Ovary (tissue), 9 donors: Measurements from ENCODE around the gene BRD7. TPM values are rescaled to one million over a fixed set of nuclear protein-coding genes. Genes with fewer than 3 reads are reported as not detected.

Experiments used
- DNase-seq, 5 donors: peaks; one replicate each; pipeline ENCODE4 v3.0.0-alpha.2; 2019 to 2020
- H3K27ac ChIP-seq, 2 donors: fragments of 200-600 bp; one replicate each; pipeline versions ENCODE4 v1.5.1 to v1.8.0; 2019 to 2022
- H3K27me3 ChIP-seq: fragments of 200-600 bp; one replicate; pipeline ENCODE4 v1.8.0; 2022
- H3K36me3 ChIP-seq: fragments of 200-600 bp; sonication (generic); one replicate; pipeline ENCODE4 v1.5.1; 2019
- H3K4me1 ChIP-seq: one replicate; pipeline ENCODE4 v1.8.1; 2013; ENCODE audit warnings: mild to moderate bottlenecking, moderate library complexity; ENCODE audit not compliant: insufficient read depth
- H3K4me3 ChIP-seq: fragments of 200-600 bp; sonication (generic); one replicate; pipeline ENCODE4 v1.5.1; 2017
- H3K9me3 ChIP-seq, 2 donors: fragments of 200-600 bp in 1 of 2; sonication (generic) in 1 of 2; one replicate each; pipeline versions ENCODE4 v1.5.1 to v1.8.1; 2013 to 2019; ENCODE audit warnings: mild to moderate bottlenecking in 1 of 2, moderate library complexity in 1 of 2
- EP300 ChIP-seq: sonication (generic); formaldehyde crosslinking; IDR thresholded peaks from one replicate; pipeline ENCODE4 v1.6.1; 2017; ENCODE audit warnings: antibody characterized with exemption
- POLR2A ChIP-seq: fragments of 450-650 bp; IDR thresholded peaks from one replicate; pipeline ENCODE4 v1.6.1; 2017; ENCODE audit warnings: antibody characterized with exemption, mild to moderate bottlenecking, moderate library complexity
- WGBS, 3 donors: extraction: QIAGEN DNeasy Blood & Tissue Kit in 1 of 3; methylation state at CpG; one replicate each; pipeline versions ENCODE4 v1.1.5 to v1.1.7; 2013 to 2017; 5-methylcytosine and 5-hydroxymethylcytosine counted together
- intact Hi-C, 4 donors: fragments of 100-400 bp; cut with DNase I; formaldehyde crosslinking; loops; one replicate each; pipeline versions ENCODE4 v1.11.0 to v1.15.1; 2022 to 2023
- polyA plus RNA-seq, 2 donors: library from polyadenylated mRNA; stranded (reverse); fragments of 200-250 nt in 1 of 2; fragments of 350-450 nt in 1 of 2; fragmentation: Illumina TruSeq in 1 of 2; extraction: RNeasy Lipid Tissue Mini Kit (QIAGEN cat#74804) in 1 of 2; gene quantifications; one replicate each; pipeline ENCODE4 v1.2.3, GENCODE V29; 2013 to 2014
- total RNA-seq, 7 donors: library from RNA; depleted of rRNA in 2 of 7; stranded (reverse); fragments of >200 nt in 2 of 7; fragmentation: NEBNext Ultra II Directional in 3 of 7; extraction: Animal tissue kit (Norgen Biotek cat#: 25700) in 3 of 7; gene quantifications; one replicate each; pipeline versions ENCODE4 v1.1.0 to v1.2.4, GENCODE V29; 2016 to 2023
- TF ChIP-seq, protein P1 (sequence below), 3 donors: fragments of 450-650 bp in 2 of 3; fragments of 200-600 bp in 1 of 3; IDR thresholded peaks; one replicate each; pipeline versions ENCODE4 v1.5.1 to v1.8.0; 2016 to 2022; ENCODE audit warnings: antibody characterized with exemption in 3 of 3, mild to moderate bottlenecking in 1 of 3
- donor health status: DM: no; HTN: no; CAD: no; lungs with moderate emphysema.
- donor health status: DM: no; HTN: no; CAD: no.
- donor health status: Bipolar disorder and iron deficiency.
- donor health status: DM: yes; HTN: yes; CAD: no.
- donor health status: DM: no; HTN: no; CAD: no.
- donor health status: DM: yes; HTN: yes; CAD: no.

The BRD7 gene
- total and polyA plus RNA-seq, 9 donors: 30.0 to 75.1 (median 53.5) TPM

- WGBS, 3 donors: 66 to 72% (median 69%) methylated on average over 15 of the region's 15 CpGs
- TF ChIP-seq, protein P1, sequence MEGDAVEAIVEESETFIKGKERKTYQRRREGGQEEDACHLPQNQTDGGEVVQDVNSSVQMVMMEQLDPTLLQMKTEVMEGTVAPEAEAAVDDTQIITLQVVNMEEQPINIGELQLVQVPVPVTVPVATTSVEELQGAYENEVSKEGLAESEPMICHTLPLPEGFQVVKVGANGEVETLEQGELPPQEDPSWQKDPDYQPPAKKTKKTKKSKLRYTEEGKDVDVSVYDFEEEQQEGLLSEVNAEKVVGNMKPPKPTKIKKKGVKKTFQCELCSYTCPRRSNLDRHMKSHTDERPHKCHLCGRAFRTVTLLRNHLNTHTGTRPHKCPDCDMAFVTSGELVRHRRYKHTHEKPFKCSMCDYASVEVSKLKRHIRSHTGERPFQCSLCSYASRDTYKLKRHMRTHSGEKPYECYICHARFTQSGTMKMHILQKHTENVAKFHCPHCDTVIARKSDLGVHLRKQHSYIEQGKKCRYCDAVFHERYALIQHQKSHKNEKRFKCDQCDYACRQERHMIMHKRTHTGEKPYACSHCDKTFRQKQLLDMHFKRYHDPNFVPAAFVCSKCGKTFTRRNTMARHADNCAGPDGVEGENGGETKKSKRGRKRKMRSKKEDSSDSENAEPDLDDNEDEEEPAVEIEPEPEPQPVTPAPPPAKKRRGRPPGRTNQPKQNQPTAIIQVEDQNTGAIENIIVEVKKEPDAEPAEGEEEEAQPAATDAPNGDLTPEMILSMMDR (IDR thresholded peaks at IDR 0.05): no peak
- no peak for TF ChIP-seq EP300
- no peak for TF ChIP-seq POLR2A
- intact Hi-C loops: no loop called here
- Histone ChIP-seq H3K4me1 (peaks cover 7% of the 10 kb centered on the region), H3K4me3 (no peak overlapping the region), H3K36me3 (no peaks in the 10 kb centered on the region), H3K27ac (no peak overlapping the region), H3K9me3 (no peaks in the 10 kb centered on the region), H3K27me3 (no peaks in the 10 kb centered on the region)
- DNase-seq: peak in 2 of 5 donors; percentile 53 to 70
Measured at GRCh38 chr16:50271148-50272041, 97.4 kb downstream of the BRD7 start.

DNA sequence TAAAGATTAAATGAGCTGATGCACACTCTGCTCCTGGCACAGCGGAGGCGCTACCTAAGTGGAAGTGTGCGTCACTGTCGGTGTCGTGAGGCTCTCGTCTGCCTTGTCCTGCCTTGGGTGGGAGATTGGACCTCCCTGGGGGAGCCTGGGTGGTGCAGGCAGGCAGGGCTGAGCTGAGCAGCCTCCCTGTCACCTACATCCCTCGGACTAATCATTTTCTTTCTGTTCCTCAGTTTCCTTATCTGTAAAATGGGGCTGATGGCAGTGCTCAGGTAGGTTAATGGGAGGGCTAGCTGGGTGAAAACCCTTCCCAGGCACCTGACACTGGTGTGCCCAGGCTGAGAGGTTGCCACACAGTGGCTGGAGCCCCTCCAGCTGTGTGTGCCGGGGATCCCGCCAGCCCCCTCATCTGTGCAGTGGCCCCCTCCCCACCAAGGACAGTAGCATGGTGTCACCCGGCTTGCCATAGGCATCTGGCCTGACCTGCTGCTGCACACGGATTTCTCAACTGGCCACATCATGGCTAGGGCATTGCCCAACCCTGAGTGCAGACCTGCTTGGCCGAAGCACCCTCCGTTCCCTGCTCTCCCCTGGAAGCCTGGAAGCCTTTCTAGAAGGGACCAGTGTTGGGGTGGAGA lies 98.2 kb downstream of the BRD7 start:
- H3K4me1 ChIP-seq: peaks cover 7% of the 10 kb centered on the region
- peak in 1 of 5 donors; percentile 36 for DNase-seq
- no peak overlapping the region for H3K27ac ChIP-seq
- H3K4me3 ChIP-seq: no peak overlapping the region
- WGBS, 3 donors: 93 to 96% (median 95%) methylated on average over 13 of the region's 13 CpGs
- no peaks in the 10 kb centered on the region for H3K9me3 ChIP-seq
- no peaks in the 10 kb centered on the region for H3K36me3 ChIP-seq
- TF ChIP-seq EP300 (no peak), POLR2A (no peak)
- TF ChIP-seq, protein P1 (IDR thresholded peaks at IDR 0.05): no peak
- intact Hi-C loops: no loop called here
- no peaks in the 10 kb centered on the region for H3K27me3 ChIP-seq

DNA sequence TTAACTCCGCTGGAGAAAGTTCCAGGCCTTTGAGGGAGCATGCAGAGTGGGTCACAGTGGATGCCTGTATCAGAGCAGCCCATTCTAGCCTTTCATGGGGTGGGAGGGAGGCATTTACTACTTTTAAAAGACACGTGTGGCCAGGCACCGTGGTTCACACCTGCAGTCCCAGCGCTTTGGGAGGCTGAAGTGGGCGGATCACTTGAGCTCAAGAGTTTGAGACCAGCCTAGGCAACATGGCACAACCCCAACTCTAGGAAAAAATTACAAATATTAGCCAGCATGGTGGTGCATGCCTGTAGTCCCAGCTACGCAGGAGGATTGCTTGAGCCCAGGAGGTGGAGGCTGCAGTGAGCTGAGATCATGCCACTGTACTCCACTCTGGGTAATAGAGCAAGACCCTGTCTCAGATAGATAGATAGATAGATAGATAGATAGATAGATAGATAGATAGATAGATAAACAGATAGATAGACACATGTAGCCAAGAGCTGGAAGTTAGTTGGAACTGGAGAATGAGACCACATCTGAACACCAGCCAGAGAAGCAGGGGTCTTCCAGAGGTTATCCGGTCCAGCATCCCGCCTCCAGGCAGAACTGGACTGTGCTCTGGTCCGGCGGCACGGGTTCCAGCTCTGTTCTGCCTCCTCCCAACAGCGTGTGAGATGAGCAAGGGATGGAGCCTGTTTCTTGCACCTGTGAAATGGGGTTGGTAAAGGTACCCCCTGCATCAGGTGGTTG lies 98.8 kb downstream of the BRD7 start:
- no peak for TF ChIP-seq EP300
- TF ChIP-seq, protein P1 (IDR thresholded peaks at IDR 0.05): no peak
- no peak for TF ChIP-seq POLR2A
- Histone ChIP-seq H3K4me3 (no peak overlapping the region), H3K27ac (no peak overlapping the region), H3K9me3 (no peaks in the 10 kb centered on the region), H3K27me3 (no peaks in the 10 kb centered on the region), H3K4me1 (peaks cover 7% of the 10 kb centered on the region), H3K36me3 (no peaks in the 10 kb centered on the region)
- peak in 1 of 5 donors; percentile 23 for DNase-seq
- intact Hi-C loops: loop anchor here in 1 of 4 donors (10.0 kb wide), 1 partner anchor 45 kb away; no protein-coding TSS in a partner anchor
- WGBS, 3 donors: 84 to 91% (median 90%) methylated on average over 12 of the region's 12 CpGs

GRCh38 chr16:50269061-50269705 lies 99.6 kb downstream of the BRD7 start:
- Histone ChIP-seq H3K36me3 (no peaks in the 10 kb centered on the region), H3K4me1 (peaks cover 7% of the 10 kb centered on the region), H3K27me3 (no peaks in the 10 kb centered on the region), H3K27ac (no peak overlapping the region), H3K4me3 (no peak overlapping the region), H3K9me3 (no peaks in the 10 kb centered on the region)
- DNase-seq: peak in 1 of 5 donors; percentile 30
- WGBS, 3 donors: 95 to 97% (median 97%) methylated on average over 13 of the region's 13 CpGs
- intact Hi-C loops: loop anchor here in 1 of 4 donors (10.0 kb wide), 1 partner anchor 46 kb away; no protein-coding TSS in a partner anchor
- no peak for TF ChIP-seq POLR2A
- no peak for TF ChIP-seq EP300
- TF ChIP-seq, protein P1 (IDR thresholded peaks at IDR 0.05): no peak
